NCI-H1436 (cell line): Measurements from ENCODE around the gene ITGA5.

ENCODE experiments used
- DNase-seq: peaks from one replicate; lab custom pipeline; 2025; lab: John Stamatoyannopoulos, UW

The ITGA5 gene

GRCh38 chr12:54352891-54353874, 65.9 kb downstream of the ITGA5 start:
- DNase-seq: no peak

GRCh38 chr12:54352022-54352531, 67.0 kb downstream of the ITGA5 start:
- DNase-seq: peak; percentile 75

- no peak for DNase-seq
Measured at GRCh38 chr12:54351341-54351740, 67.7 kb downstream of the ITGA5 start.

GRCh38 chr12:54350743-54351142, 68.3 kb downstream of the ITGA5 start:
- no peak for DNase-seq

- DNase-seq: no peak
Measured at GRCh38 chr12:54349679-54350078, 69.4 kb downstream of the ITGA5 start.

- no peak for DNase-seq
Measured at GRCh38 chr12:54349036-54349435, 70.0 kb downstream of the ITGA5 start.
